OCI-LY3 (cell line): ENCODE data around the gene UBE2E2.

Source experiments
- CTCF ChIP-seq: fragments of 200-600, 300-600 bp; sonication (generic); IDR thresholded peaks from 2 replicates; pipeline ENCODE4 v1.5.1; 2014; ENCODE audit warnings: antibody characterized with exemption, low read length, low read depth
- EZH2phosphoT487 ChIP-seq: fragments of 200-600 bp; shearing (Covaris generic); IDR thresholded peaks from 2 replicates; pipeline ENCODE4 v1.6.1; 2018; ENCODE audit warnings: antibody characterized with exemption, mixed run types, low read depth

GRCh38 chr3:23402728-23403492, 199.8 kb downstream of the UBE2E2 start:
- no peak for TF ChIP-seq CTCF
- no peak for TF ChIP-seq EZH2phosphoT487
